Ovary (tissue), 3 donors: ENCODE measurements around the gene IFNGR1.

Experiments
- CTCF ChIP-seq, 3 donors: fragments of 450-650 bp in 2 of 3; fragments of 200-600 bp in 1 of 3; IDR thresholded peaks; one replicate each; pipeline versions ENCODE4 v1.5.1 to v1.8.0; 2016 to 2022; ENCODE audit warnings: antibody characterized with exemption in 3 of 3, mild to moderate bottlenecking in 1 of 3
- POLR2A ChIP-seq: fragments of 450-650 bp; IDR thresholded peaks from one replicate; pipeline ENCODE4 v1.6.1; 2017; ENCODE audit warnings: antibody characterized with exemption, mild to moderate bottlenecking, moderate library complexity
- donor health status: DM: no; HTN: no; CAD: no.

DNA sequence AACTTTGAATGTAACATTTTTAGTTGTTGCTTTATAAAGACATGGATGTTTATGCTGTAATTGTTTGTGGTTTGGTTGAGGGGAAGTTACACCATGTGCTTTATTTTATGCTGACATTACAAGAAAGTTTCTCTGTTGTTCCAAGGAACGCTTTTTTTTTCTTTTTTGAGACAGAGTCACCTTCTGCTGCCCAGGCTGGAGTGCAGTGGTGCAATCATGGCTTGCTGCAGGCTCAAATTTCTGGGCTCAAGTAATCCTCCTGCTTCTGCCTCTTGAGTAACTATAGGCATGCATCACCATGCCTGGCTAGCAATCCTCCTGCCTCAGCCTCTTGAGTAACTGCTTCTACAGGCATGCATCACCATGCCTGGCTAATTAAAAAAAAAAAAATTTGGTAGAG lies 21.0 kb upstream of the IFNGR1 start:
- TF ChIP-seq CTCF (IDR thresholded peaks at IDR 0.05) (no peak), POLR2A (no peak)
